Esophagus (tissue), 2 donors: ENCODE data around the gene METRN. TPM values are rescaled to one million over a fixed set of nuclear protein-coding genes. Genes with fewer than 3 reads are reported as not detected.
"Not testable (repeated sequence)": the region's sequence is repeated elsewhere in the genome, so short reads cannot be mapped to it uniquely, and the experiment has no call there.

Source experiments
- H3K27ac ChIP-seq, 2 donors: one replicate each; pipeline ENCODE4 v1.5.1; 2013; ENCODE audit warnings: low read depth in 2 of 2, mild to moderate bottlenecking in 2 of 2, inconsistent platforms in 1 of 2, low read length in 1 of 2, moderate library complexity in 1 of 2
- H3K27me3 ChIP-seq, 2 donors: one replicate each; pipeline ENCODE4 v1.6.1; 2013; ENCODE audit warnings: low read length in 2 of 2, control low read depth in 1 of 2, mild to moderate bottlenecking in 1 of 2; ENCODE audit not compliant: insufficient read depth in 2 of 2, control insufficient read depth in 1 of 2
- H3K36me3 ChIP-seq, 2 donors: one replicate each; pipeline ENCODE4 v1.6.1; 2013; ENCODE audit warnings: low read length in 1 of 2; ENCODE audit not compliant: control insufficient read depth in 2 of 2, insufficient read depth in 2 of 2
- H3K4me1 ChIP-seq, 2 donors: one replicate each; pipeline ENCODE4 v1.6.1; 2013; ENCODE audit warnings: low read length in 1 of 2; ENCODE audit not compliant: control insufficient read depth in 2 of 2, insufficient read depth in 2 of 2
- H3K4me3 ChIP-seq, 2 donors: one replicate each; pipeline ENCODE4 v1.5.1; 2013; ENCODE audit warnings: low read length in 2 of 2, mild to moderate bottlenecking in 2 of 2, low read depth in 1 of 2, moderate library complexity in 1 of 2
- H3K9me3 ChIP-seq, 2 donors: one replicate each; pipeline ENCODE4 v1.6.1; 2013; ENCODE audit warnings: mild to moderate bottlenecking in 2 of 2, low read depth in 1 of 2, low read length in 1 of 2, moderate library complexity in 1 of 2; ENCODE audit not compliant: control insufficient read depth in 2 of 2, insufficient read depth in 1 of 2
- WGBS, 2 donors: extraction: QIAGEN DNeasy Blood & Tissue Kit; methylation state at CpG; one replicate each; pipeline ENCODE4 v1.1.7; 2013; 5-methylcytosine and 5-hydroxymethylcytosine counted together
- polyA plus RNA-seq, 2 donors: library from polyadenylated mRNA; stranded (reverse); fragments of 200-250 nt; gene quantifications; one replicate each; pipeline ENCODE4 v1.2.3, GENCODE V29; 2013
- donor health status: healthy with polysubstance abuse.
- donor health status: Bipolar disorder and iron deficiency.

The METRN gene
- polyA plus RNA-seq, 2 donors = 6.5 to 11.5 TPM

DNA sequence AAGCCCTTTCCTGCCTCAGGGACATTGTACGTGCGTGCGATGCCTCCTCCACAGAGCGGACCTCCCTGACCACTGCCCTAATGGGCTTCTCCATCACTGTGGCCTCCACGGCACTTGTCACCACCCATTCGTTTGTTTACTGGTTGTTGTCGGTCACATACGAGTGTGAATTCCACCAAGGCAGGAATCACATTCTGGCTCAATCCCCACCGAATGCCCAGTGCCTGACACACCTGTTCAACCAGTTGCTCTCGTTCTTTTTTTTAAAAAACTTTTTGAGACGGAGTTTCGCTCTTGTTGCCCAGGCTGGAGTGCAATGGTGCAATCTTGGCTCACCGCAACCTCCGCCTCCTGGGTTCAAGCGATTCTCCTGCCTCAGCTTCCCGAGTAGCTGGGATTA, 23.7 kb upstream of the METRN start:
- Histone ChIP-seq H3K27ac (peak overlapping the region; percentile 75 to 90), H3K36me3 (peaks cover 4 to 11% of the 10 kb centered on the region in 2 donors), H3K4me1 (peaks cover 5 to 34% of the 10 kb centered on the region in 2 donors)
- H3K27me3 ChIP-seq, H3K4me3 ChIP-seq, H3K9me3 ChIP-seq: not testable (repeated sequence)
- WGBS, 2 donors = 64 to 71% methylated on average over 16 of the region's 16 CpGs

DNA sequence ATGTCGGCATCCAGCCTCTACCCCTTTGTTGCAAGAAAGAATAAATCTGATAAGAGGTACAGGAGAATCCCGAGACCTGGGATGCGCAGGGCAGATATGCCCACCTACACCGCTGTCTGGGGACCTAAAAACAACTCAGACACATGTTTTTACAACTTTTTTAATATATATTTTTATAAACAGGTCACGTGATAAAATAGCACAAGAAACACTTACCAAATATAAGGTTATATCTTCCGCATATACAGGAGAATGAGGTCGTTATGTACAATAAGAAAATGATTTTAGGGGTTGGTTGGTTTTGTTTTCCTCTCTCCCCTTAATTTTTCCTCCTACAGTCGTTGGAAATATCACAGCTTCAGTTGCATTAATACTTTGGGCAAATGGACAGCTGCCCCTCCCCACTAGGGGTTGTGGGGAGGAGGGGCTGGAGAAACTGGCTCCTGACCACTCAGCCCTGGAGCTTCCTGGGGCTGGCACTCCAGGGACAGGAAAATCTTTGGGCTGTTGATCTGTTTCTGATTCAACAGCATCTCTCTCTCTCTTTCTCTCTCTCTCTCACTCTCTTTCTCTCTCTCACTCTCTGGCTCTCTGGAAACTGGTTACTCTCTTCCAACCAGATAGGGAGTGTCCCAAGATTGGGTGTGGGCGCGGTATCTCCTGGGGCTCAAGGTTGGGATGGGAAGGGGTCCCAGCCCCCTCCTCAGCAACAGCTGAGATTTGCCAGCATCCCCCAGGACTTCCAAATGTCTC, 22.4 kb upstream of the METRN start:
- Histone ChIP-seq H3K4me3 (no peak overlapping the region), H3K4me1 (peaks cover 5 to 31% of the 10 kb centered on the region in 2 donors), H3K27ac (peak overlapping the region; percentile 84 to 91), H3K9me3 (no peaks in the 10 kb centered on the region), H3K27me3 (no peaks in the 10 kb centered on the region), H3K36me3 (peaks cover 0 to 3% of the 10 kb centered on the region in 2 donors)
- 64 to 66% methylated on average over 10 of the region's 10 CpGs for WGBS, 2 donors

DNA sequence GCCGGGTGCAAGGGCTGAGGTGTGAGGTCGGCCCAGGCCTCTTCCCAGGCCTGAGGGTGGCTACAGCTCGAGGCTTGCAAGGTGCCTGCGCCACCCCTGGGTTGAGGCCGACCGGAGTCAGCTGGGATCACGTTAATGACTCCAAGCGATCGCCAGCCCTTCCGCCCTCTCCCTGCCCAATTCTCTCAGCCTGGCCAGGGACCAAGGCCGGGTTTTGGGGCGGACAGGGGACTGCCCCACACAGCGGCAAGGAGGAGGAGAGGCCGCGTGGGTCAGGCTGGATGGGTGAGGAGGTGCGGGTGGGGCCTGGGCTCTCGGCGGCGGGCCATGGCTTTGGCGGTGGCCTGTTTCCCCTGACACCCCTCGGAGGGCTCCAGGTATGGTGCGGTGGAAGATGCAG, 21.6 kb upstream of the METRN start:
- Histone ChIP-seq H3K4me3 (no peak overlapping the region), H3K27ac (peak overlapping the region; percentile 84 to 91), H3K9me3 (no peaks in the 10 kb centered on the region), H3K4me1 (peaks cover 5 to 31% of the 10 kb centered on the region in 2 donors), H3K36me3 (no peaks in the 10 kb centered on the region), H3K27me3 (no peaks in the 10 kb centered on the region)
- 43 to 45% methylated on average over 22 of the region's 22 CpGs for WGBS, 2 donors

DNA sequence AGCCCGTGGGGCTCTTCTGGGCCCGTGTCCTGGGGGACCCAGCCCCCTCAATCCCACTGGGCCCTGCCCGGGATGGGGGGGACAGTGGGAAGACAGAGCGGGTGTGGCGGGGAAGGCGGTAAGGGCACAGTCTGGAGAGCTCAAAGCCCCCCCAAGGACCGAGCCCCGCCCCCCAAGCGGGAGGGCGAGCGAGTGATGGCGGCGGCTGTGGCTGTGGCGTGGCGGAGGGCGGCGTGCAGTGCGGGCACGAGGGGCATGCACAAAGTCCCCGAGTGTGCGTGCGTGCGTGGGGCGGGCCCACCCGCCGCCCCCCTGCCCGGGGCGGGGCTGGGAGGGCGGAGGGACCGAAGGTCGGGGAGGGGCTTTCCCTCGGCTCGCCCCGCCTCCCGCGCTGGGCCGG, 21.2 kb upstream of the METRN start:
- H3K4me1 ChIP-seq = peaks cover 5 to 29% of the 10 kb centered on the region in 2 donors
- H3K27me3 ChIP-seq = no peaks in the 10 kb centered on the region
- peak overlapping the region; percentile 23 to 46 for H3K4me3 ChIP-seq
- no peaks in the 10 kb centered on the region for H3K36me3 ChIP-seq
- no peaks in the 10 kb centered on the region for H3K9me3 ChIP-seq
- peak overlapping the region; percentile 84 to 91 for H3K27ac ChIP-seq
- WGBS, 2 donors = 18 to 34% methylated on average over 19 to 37 of the region's 37 CpGs

DNA sequence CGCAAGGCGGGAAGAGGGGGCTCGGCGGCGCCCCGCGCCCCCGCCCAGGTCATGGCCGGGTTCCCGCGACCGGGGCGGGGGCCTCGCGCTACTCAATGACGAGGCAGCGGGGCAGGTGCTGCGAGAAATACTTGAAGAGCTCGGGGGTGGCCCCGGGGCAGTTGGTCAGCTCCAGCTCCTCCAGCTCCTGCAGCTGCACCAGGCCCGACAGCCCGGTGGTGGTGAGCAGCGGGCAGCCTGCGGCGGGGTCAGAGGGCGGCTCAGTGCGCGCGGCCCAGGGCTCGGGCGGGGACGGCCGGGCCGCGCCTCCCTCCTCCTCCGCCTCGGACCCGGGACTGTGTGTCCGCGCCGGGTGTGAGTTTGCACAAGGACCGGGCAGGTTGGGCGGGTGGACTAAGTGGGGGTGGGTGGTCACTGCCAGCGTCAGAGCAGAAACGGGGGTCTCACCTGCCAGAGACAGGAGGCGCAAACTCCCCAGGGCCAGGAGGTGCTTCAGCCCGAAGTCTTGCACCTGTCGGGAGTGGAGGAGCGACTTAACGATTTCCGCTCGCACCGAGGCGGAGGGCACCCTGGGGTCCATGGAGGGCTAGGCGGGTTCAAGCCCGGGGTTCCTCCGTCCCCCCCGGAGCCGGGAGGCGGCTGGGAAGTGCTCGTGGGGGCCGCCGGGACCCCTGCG, 20.6 kb upstream of the METRN start:
- Histone ChIP-seq H3K27ac (peak overlapping the region; percentile 84 to 91), H3K4me1 (peaks cover 2 to 23% of the 10 kb centered on the region in 2 donors), H3K27me3 (no peaks in the 10 kb centered on the region), H3K9me3 (no peaks in the 10 kb centered on the region), H3K36me3 (no peaks in the 10 kb centered on the region), H3K4me3 (peak overlapping the region; percentile 46 to 59)
- WGBS, 2 donors = 4 to 7% methylated on average over 38 to 64 of the region's 64 CpGs

DNA sequence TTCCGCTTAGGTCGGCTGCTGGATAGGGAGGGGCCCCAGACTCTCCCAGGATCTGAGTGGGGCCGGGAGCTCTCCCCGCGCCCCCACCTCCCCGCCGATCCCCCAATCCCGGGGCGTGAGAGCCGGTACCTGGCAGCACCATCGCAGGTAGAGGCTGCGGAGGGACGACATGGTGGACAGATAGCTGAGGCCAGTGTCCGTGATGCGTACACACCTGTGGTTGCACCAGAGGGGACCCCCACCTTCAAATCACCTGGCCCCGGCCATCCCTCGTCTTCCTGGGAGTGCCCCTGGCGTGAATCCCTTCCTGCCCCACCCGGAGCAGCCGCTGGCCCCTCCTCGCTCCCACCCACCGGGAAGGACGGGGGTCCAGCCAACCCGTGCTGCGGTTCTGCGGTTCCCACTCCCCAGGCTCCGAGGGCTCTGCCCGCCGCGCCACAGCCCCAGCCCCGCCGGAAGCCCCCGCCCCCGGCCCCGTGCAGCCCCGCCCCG, 20.0 kb upstream of the METRN start:
- Histone ChIP-seq H3K27ac (peak overlapping the region; percentile 84 to 91), H3K4me3 (peak overlapping the region; percentile 46 to 59), H3K4me1 (peaks cover 0 to 17% of the 10 kb centered on the region in 2 donors), H3K36me3 (no peaks in the 10 kb centered on the region), H3K9me3 (no peaks in the 10 kb centered on the region), H3K27me3 (no peaks in the 10 kb centered on the region)
- WGBS, 2 donors = 0 to 2% methylated on average over 28 to 37 of the region's 37 CpGs

DNA sequence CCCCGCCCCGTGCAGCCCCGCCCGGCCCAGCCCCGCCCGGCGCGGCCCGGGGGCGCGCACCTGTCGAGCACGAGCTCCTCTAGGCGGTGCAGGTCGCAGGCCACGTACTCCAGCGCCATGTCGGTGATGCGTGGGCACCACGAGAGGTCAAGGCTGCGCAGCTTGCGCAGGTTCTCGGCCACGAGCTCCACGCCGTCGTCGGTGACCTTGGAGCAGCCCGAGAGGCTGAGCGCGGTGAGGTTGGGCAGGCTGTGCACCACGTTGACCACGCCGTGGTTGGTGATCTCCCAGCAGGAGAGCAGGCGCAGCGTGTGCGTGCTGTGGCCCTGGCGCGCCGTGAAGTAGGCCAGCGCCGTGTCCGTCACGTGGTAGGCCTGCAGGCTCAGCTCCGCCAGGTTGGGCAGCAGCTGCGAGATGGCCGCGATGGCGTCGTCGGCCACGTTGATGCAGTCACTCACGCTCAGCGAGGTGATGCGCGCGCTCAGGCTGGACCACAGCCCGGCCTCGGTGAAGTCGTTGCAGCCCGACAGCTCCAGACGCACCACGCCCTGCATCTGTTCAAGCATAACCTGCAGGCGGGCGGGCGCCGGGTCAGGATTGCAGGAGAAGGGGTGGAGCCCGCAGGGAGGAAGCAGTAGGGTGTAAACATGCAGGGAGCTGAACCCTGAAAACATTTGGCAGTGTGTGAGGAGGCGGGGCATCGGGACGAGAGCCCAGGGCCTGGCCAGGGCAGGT, 19.4 kb upstream of the METRN start:
- Histone ChIP-seq H3K4me3 (peak overlapping the region; percentile 46 to 54), H3K4me1 (peaks cover 0 to 17% of the 10 kb centered on the region in 2 donors), H3K9me3 (no peaks in the 10 kb centered on the region), H3K36me3 (no peaks in the 10 kb centered on the region), H3K27me3 (no peaks in the 10 kb centered on the region), H3K27ac (peak overlapping the region; percentile 91 to 93)
- WGBS, 2 donors = 2% methylated on average over 71 of the region's 71 CpGs

GRCh38 chr16:698911-699671, 15.8 kb upstream of the METRN start:
- WGBS, 2 donors = 63 to 68% methylated on average over 18 to 19 of the region's 19 CpGs
- Histone ChIP-seq H3K4me1 (peaks cover 0 to 15% of the 10 kb centered on the region in 2 donors), H3K4me3 (no peak overlapping the region), H3K27me3 (peaks cover 6 to 19% of the 10 kb centered on the region in 2 donors), H3K36me3 (no peaks in the 10 kb centered on the region), H3K9me3 (no peaks in the 10 kb centered on the region), H3K27ac (no peak overlapping the region)
